OCI-M1 (cell line): ENCODE measurements around the gene IL17B.

Source experiments
- DNase-seq: peaks from one replicate; lab custom pipeline; 2025; lab: John Stamatoyannopoulos, UW

Gene IL17B

DNA sequence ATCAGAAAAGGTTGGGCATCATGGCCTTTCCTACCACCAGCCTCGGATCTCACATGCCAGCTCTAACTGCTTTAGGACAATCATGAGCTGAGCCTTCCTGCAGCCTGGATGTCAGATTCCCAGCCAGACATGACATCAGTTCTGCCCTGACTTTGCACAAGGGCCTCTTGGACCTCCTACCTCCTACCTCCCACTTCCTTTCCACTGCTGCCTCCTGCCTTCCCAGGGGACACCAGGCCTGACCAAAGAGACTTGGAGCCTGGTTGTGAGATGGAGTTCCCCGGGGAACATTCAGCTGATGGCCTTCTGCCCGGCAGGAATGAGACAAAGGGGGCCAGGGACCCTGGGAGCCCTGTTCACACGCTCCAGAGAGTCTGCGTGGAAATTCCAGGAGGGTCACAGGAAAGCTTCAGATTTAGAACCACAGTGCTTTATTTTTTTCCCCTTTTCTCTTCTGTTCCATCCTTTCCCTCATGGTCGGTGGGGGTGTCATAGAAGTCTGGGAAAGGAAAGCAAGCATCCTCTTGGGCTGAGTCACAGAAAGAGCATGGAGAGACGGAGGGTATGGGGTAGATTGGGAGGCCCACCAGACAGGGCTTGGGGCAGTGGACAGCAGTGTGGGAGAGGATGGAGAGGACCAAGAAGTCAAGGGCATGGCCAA is 35.4 kb upstream of the IL17B start:
- no peak for DNase-seq

- DNase-seq: no peak
These were observed 34.6 kb upstream of the IL17B start for GRCh38 chr5:149413477-149414210.

- no peak for DNase-seq
These were observed 33.8 kb upstream of the IL17B start for GRCh38 chr5:149412783-149413476.

- no peak for DNase-seq
These were observed 32.8 kb upstream of the IL17B start for GRCh38 chr5:149411738-149412519.

GRCh38 chr5:149410721-149411432 is 31.8 kb upstream of the IL17B start:
- DNase-seq: no peak

- no peak for DNase-seq
These were observed 31.0 kb upstream of the IL17B start for GRCh38 chr5:149410071-149410470.

GRCh38 chr5:149409268-149409948 is 30.3 kb upstream of the IL17B start:
- DNase-seq: no peak

DNA sequence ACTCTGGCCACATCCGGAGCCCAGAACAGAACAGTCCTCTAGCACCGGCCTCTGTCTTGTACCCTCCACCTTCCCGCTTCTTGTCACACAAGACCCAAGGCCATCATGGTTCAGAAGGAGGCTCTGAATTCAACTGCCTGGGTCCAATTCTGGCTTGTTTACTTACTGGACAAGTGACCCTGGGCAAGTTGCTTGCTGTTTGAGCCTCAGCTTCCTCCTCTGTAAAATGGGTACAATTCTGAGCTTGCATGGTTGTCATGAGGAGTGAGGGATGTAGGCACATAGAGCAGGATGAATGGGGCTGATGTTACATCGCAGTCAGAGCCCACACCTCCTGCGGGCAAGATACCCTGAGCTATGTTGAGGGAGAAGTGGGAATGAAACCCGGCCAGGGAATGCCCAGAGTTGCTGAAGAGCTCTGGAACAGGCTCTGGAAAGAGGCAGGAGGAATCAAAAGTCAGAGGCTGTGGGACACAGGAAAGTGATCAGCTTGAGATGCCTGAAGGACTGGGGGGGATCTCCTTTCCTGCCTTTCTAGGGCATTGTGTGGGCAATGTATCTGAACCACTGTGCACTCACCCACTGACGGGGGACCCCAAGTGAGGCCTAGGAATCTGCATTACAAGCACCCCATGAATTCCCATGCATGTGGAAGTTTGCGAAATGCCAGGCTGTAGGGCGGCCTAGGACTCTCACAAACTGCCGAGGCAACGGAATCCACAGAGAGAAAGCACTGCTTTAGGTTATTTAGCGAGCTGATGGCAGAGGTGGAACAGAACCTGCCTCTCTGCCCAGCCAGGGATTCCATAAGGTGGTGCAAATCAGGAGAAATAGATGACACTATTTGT is 29.4 kb upstream of the IL17B start:
- no peak for DNase-seq

DNA sequence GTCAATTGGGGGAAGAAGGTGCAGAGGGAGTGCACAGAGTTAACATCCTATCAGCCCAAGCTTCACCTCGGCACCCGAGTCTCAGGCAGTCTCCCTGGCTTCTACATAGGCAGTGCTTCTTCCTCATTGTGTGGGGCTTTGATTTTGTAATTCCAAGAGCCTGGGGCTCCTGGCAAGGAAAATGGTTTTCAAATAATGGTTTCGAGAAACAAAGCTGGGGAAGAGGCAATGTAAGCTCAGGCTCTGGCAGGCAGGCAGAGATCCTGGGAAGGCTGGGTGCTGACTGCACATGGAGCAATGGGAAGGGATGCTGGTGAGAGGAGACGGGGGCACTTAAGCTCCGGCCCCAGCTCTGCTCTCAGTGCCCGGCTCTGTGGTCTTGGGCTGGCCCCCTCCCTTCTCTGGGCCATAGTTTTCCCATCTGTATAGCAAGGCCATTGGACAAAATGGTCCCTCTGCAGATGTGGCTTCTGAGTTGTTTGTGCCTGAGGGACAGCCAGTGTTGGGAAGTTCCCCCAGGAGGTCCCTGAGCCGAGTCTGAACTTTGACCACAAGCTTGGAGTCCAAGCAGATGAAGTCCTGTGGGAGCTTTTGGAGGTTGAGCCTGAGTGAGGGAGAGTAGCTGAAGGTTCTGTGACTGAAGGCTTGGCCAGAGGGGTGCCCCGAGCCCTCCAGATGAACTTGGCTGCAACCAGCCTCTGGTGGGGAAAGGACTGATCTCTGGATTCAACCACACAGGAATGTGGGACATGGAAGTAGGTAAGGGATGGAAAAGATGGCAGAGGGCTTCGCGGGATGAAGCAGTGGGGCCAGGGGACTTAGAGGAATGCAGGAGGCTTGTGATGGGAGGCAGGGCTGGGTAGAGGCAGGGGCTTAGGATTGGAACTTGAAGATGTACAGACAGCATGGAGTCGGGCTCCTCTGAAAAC is 28.5 kb upstream of the IL17B start:
- no peak for DNase-seq

- DNase-seq: no peak
These were observed 27.9 kb upstream of the IL17B start for GRCh38 chr5:149406979-149407306.

DNA sequence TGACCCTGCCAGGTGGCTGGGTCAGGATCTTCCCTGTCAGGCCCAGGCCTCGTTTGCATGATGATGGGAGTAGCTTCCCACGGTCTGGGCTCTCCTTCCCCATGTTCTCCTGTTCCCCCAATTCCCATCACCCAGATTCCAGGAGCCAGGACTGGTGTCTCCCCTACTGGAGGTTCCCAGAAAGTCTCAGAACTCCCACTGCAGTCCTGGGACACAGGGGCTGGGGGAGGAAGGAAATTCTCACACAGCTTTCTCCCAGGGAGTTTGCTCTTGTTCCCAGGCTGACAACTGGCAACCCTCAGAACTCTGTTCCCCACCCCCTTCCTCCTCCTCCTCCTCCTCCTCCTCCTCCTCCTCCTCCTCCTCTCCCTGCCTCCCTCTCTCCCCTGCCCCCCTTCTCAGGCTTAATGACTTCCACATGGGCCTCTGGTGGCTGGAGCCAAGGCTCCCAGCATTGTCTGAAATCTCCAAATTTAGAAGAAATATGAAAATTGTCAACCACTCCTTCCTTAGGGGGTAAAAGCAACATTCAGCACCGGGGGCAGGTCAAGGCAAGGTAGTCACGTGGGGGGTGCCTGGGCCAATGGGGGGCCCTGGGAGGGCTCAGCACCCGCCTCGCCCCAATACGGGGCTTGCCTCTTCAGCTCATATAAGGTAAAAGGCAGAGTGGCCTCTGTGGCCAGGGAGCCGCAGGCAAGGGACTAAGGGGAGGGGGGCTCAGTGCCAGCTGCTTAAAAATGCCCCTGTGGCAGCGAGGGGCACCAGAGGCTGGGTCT is 27.3 kb upstream of the IL17B start:
- no peak for DNase-seq

GRCh38 chr5:149405550-149406202 is 26.6 kb upstream of the IL17B start:
- no peak for DNase-seq

DNA sequence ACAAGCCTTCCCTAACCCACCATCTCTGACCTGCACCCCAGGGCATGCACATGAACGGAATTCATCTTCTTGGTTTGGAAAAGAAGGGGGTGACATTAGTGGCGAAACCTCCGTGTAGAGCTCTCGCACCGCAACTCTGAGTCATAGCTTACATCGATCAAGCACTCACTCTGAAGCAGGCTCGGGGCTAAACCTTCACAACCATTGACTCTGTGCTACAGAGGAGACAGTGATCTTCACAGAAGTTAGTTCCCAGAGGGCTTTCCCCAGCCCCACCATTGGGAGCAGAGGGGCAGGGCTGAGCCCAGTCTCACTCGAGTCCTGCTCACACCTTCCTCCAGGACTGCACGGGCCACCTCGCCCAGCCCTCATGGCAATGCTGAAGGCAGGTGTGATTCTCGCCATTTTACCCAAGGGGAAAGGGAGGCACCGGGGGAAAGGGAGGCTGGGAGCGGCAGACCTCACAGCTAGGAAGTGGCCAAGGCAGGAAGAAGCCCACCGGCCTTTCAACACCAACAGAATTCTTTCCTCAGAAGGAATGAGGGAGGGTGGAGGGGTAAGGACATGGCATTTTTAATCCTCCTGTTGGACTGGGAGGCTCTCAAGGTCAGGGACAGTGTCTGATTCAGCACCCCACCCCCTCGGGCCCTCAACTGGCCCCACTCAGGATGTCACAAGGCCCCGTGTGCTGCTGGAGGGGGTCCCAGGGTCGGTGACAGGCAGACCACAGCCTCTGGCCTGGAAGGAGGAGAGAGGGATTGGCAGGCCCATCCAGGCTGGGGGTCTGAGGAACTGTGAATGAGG is 25.9 kb upstream of the IL17B start:
- no peak for DNase-seq

DNA sequence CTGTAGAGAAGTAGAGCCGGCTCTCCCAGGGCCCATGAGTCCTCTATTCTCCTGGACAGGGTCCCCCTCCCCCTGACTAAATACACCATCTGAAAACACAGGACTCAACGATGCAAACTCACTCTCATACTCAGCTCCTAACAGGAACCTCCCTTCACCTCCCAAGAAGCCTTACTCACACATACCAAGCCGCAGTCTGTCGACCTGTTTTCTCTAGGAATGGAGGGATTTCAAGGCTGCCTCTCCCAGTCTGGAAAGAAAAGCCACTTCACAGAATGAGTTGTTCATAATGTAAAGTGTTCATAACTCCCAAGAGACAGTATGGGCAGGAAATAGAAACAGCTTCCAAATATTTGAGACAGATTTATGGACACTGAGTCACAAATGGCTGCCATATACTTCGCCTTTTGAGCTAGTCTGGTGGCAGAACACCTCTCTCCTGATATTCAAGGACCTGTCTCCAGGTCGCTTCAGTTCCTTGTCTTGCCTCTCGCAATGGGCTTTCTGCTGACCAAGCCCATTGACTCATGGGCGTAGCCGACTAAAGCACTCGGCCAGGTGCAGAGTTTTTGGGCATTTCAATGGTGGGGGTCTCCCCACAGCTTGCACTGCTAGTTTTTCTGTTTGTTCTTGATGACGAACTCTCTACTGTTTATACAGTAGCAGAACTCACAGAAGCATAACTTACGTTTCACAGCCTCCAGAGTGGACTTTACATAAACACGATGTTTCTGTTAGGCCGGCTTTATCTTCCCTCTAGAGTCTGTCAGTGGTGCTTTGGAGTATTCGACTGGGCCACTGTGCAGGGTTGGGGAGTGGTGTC is 25.0 kb upstream of the IL17B start:
- no peak for DNase-seq

DNA sequence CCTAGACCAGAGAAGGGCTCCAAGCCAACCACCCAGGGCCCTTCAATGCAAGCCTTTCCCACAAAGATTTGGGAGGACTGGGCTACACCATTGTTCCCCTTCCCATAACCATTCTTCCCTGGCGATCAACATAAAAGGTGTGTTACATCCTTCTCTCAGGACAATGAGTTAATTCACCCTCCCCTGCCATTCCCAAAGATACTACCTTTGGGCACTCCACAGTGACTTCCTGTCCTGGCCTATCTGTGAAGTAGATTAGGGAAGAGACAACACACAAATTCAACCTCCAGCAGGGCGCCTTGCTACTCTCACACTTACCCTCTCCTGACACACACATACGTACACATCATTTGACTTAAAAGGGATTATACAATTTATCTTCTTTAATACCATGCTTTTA is 23.2 kb upstream of the IL17B start:
- no peak for DNase-seq

DNA sequence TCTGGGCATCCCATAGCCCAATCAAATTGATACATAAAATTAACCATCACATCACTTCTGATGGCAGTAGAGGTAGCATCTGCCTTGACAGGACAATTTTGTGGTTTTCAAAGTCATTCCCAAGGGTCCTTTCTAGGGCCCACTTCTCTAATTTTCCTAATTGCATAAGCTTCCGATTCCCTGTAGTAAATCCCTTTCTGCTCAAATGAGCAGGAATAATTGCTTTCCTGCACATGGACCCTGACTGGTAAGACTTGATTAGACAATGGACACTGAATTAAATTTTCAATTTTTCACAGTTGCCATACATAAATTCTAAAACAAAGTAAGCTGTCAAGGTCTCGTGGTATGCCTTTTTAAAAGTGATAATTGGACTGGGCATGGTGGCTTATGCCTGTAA is 22.0 kb upstream of the IL17B start:
- no peak for DNase-seq
